Keratinocyte (primary cell): ENCODE measurements around the gene ACSL6. TPM values are rescaled to one million over a fixed set of nuclear protein-coding genes. Genes with fewer than 3 reads are reported as not detected.

Experiments
- DNase-seq: peaks from one replicate; pipeline ENCODE4 v3.0.0-alpha.2; 2011; ENCODE audit warnings: low read depth, missing footprints, low spot score
- FAIRE-seq: peaks from 2 replicates; lab custom pipeline; 2011; peaks lifted over from hg19 to GRCh38; lab: Jason Lieb, UNC
- H2AFZ ChIP-seq: 2 replicates; pipeline ENCODE4 v1.6.0; 2012; ENCODE audit warnings: low read length, control low read depth, inconsistent platforms; ENCODE audit not compliant: control insufficient read depth
- H3K27ac ChIP-seq: 2 replicates; pipeline ENCODE4 v1.5.1; 2011; ENCODE audit warnings: low read length; ENCODE audit not compliant: control insufficient read depth, insufficient read depth
- H3K27me3 ChIP-seq: 3 replicates; pipeline ENCODE4 v1.6.0; 2011; ENCODE audit warnings: low read length; ENCODE audit not compliant: control insufficient read depth, insufficient read depth; ENCODE audit errors: extremely low read depth
- H3K36me3 ChIP-seq, 2 experiments: 2 replicates in 1 of 2; 3 replicates in 1 of 2; pipeline ENCODE4 v1.5.1; 2011; ENCODE audit warnings: low read length in 2 of 2, mild to moderate bottlenecking in 1 of 2; ENCODE audit not compliant: control insufficient read depth in 2 of 2, insufficient read depth in 2 of 2; ENCODE audit errors: extremely low read depth in 1 of 2
- H3K4me1 ChIP-seq: 3 replicates; pipeline ENCODE4 v1.5.1; 2011; ENCODE audit warnings: low read length; ENCODE audit not compliant: control insufficient read depth, insufficient read depth; ENCODE audit errors: extremely low read depth
- H3K4me2 ChIP-seq: 3 replicates; pipeline ENCODE4 v1.6.0; 2011; ENCODE audit warnings: low read depth, low read length; ENCODE audit not compliant: control insufficient read depth, insufficient read depth; ENCODE audit errors: extremely low read depth
- H3K4me3 ChIP-seq, 3 experiments: fragments of 200-600 bp in 1 of 3; sonication (generic) in 1 of 3; 2 replicates in 2 of 3; 3 replicates in 1 of 3; pipeline ENCODE4 v1.5.1; 2011 to 2016; ENCODE audit warnings: low read length in 3 of 3, mild to moderate bottlenecking in 3 of 3, control low read depth in 2 of 3, inconsistent platforms in 1 of 3, low read depth in 1 of 3, mixed read lengths in 1 of 3, mixed run types in 1 of 3, moderate library complexity in 1 of 3; ENCODE audit not compliant: control insufficient read depth in 2 of 3, insufficient read depth in 2 of 3; ENCODE audit errors: extremely low read depth in 1 of 3
- H3K79me2 ChIP-seq: 2 replicates; pipeline ENCODE4 v1.6.0; 2012; ENCODE audit warnings: low read length; ENCODE audit not compliant: control insufficient read depth, insufficient read depth
- H3K9ac ChIP-seq: 3 replicates; pipeline ENCODE4 v1.6.0; 2011; ENCODE audit warnings: low read length; ENCODE audit not compliant: control insufficient read depth, insufficient read depth; ENCODE audit errors: extremely low read depth
- H3K9me1 ChIP-seq: 3 replicates; pipeline ENCODE4 v1.6.0; 2011; ENCODE audit warnings: low read length; ENCODE audit not compliant: control insufficient read depth, insufficient read depth; ENCODE audit errors: extremely low read depth
- H3K9me3 ChIP-seq: 2 replicates; pipeline ENCODE4 v1.5.1; 2012; ENCODE audit warnings: low read depth, low read length; ENCODE audit not compliant: control insufficient read depth
- H4K20me1 ChIP-seq: 3 replicates; pipeline ENCODE4 v1.6.0; 2011; ENCODE audit warnings: low read length; ENCODE audit not compliant: control insufficient read depth, insufficient read depth; ENCODE audit errors: extremely low read depth
- CTCF ChIP-seq, 3 experiments: IDR thresholded peaks in 1 of 3; conservative IDR thresholded peaks in 1 of 3; optimal IDR thresholded peaks in 1 of 3; 2 replicates in 2 of 3; 3 replicates in 1 of 3; pipeline versions ENCODE3 to v1.5.1; 2011; ENCODE audit warnings: low read length in 3 of 3, mild to moderate bottlenecking in 3 of 3, moderate library complexity in 2 of 3, control low read depth in 1 of 3, inconsistent platforms in 1 of 3; ENCODE audit not compliant: insufficient read depth in 2 of 3; ENCODE audit errors: extremely low read depth in 1 of 3
- EZH2 ChIP-seq: IDR thresholded peaks from one replicate; pipeline ENCODE4 v1.6.1; 2012; ENCODE audit warnings: inconsistent platforms, mild to moderate bottlenecking, low read length, moderate library complexity
- dilution Hi-C: fragments of 300-500 bp; cut with MboI; formaldehyde crosslinking; loops from one replicate; pipeline ENCODE4 v1.7.0; 2020; ENCODE audit warnings: low sequenced_read_pairs; ENCODE audit not compliant: extremely low pct_ligation_motif_present
- polyA plus RNA-seq, 5 experiments: library from polyadenylated mRNA; depleted of rRNA in 3 of 5; stranded (reverse) in 3 of 5; stranded (forward) in 1 of 5; unstranded in 1 of 5; fragments of >200 nt; gene quantifications; 1 replicate in 1 of 5; 2 replicates in 3 of 5; 3 replicates in 1 of 5; pipeline versions ENCODE4 v1.2.1 to v1.2.3, GENCODE V29; 2011 to 2012; ENCODE audit warnings: missing spikeins in 2 of 5, low read depth in 1 of 5, low replicate concordance in 1 of 5

The ACSL6 gene
- polyA plus RNA-seq, 1 donor (not counting 4 experiments of a cell fraction or from before 2014, with no cell fraction given), result 0.18 TPM

- Histone ChIP-seq H3K27ac (no peak overlapping the region), H3K36me3 (no peaks in the 10 kb centered on the region), H2AFZ (no peak overlapping the region), H4K20me1 (no peaks in the 10 kb centered on the region), H3K4me3 (no peak overlapping the region), H3K79me2 (no peaks in the 10 kb centered on the region), H3K9me3 (no peaks in the 10 kb centered on the region), H3K27me3 (no peaks in the 10 kb centered on the region), H3K4me1 (no peaks in the 10 kb centered on the region), H3K4me2 (no peak overlapping the region), H3K9ac (no peak overlapping the region), H3K9me1 (no peaks in the 10 kb centered on the region)
- FAIRE-seq (no peak), DNase-seq (no peak)
- TF ChIP-seq EZH2, result no peak
- no peak for TF ChIP-seq CTCF (optimal IDR thresholded peaks at IDR 0.05 in 1 of 3, IDR thresholded peaks at IDR 0.05 in 1 of 3, conservative IDR thresholded peaks at IDR 0.05 in 1 of 3; ENCODE audit: extremely low read depth in 1 of 3, insufficient read depth in 2 of 3, low read length in 3 of 3)
- dilution Hi-C loops, result no loop called here
Measured at GRCh38 chr5:131973089-131973712, 38.3 kb downstream of the ACSL6 start.

GRCh38 chr5:131968396-131968954 is 43.0 kb downstream of the ACSL6 start:
- dilution Hi-C loops, result no loop called here
- Histone ChIP-seq H4K20me1 (no peaks in the 10 kb centered on the region), H3K9me1 (no peaks in the 10 kb centered on the region), H3K27me3 (no peaks in the 10 kb centered on the region), H3K9me3 (no peaks in the 10 kb centered on the region), H3K4me2 (no peak overlapping the region), H2AFZ (no peak overlapping the region), H3K36me3 (no peaks in the 10 kb centered on the region), H3K4me1 (no peaks in the 10 kb centered on the region), H3K9ac (no peak overlapping the region), H3K79me2 (no peaks in the 10 kb centered on the region), H3K27ac (no peak overlapping the region), H3K4me3 (no peak overlapping the region)
- no peak for DNase-seq
- no peak for FAIRE-seq
- no peak for TF ChIP-seq EZH2
- TF ChIP-seq CTCF (optimal IDR thresholded peaks at IDR 0.05 in 1 of 3, IDR thresholded peaks at IDR 0.05 in 1 of 3, conservative IDR thresholded peaks at IDR 0.05 in 1 of 3; ENCODE audit: extremely low read depth in 1 of 3, insufficient read depth in 2 of 3, low read length in 3 of 3), result no peak
